Suppressor macrophage (primary cell): Measurements from ENCODE around the gene CXCR5.

Source experiments
- DNase-seq, 4 experiments: peaks; one replicate each; pipeline ENCODE4 v3.0.0-alpha.2; 2020 to 2022

CXCR5 gene

DNA sequence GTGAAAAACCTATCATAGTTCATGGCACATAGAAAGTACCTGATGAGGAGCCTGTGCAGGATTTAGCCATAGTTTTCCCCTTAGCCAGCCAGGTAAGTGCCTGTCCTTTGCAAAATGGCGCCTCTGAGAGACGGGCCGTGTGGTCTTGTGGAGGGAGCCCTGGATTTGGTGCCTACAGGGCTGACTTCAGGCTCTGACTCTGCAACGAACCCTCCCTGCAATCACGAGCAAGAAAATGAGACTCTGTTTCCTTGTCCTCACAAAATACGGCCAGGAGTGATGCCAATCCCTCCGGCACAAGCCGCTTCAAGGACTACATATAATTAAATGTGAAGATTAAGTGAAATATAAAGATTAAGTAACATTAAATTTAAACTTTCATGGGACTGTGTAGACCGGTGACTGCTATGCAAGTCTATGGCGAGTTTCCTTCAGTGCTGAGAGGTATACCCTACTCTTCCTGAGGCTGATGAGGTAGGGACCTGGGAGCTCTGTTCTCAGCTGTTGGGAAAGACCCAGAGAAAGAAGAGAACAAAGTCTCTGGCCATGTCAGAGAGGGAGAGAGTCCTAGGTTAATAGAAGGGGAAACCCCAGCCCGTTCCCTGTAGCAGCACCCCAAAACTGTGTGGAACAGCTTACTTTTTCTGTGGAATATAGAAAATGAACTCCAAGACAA lies 6.1 kb upstream of the CXCR5 start:
- DNase-seq, result peak in 1 of 4 experiments; percentile 1

DNA sequence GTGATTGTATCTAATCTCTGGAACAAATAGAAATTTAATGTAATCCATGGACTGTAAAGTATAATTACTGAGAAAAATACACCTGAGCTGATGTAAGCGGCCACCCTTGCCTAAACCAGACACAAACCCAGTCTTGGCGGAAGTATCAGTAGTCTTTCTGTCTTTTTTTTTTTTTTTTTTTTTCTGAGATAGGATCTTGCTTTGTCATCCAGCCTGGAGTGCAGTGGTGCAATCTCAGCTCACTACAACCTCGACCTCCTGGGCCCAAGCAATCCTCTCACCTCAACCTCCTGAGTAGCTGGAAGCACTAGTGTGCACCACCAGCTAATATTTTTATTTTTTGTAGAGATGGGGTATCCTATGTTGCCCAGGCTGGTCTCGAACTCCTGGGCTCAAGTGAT lies 5.5 kb upstream of the CXCR5 start:
- peak in 2 of 4 experiments; percentile 21 to 28 for DNase-seq

DNA sequence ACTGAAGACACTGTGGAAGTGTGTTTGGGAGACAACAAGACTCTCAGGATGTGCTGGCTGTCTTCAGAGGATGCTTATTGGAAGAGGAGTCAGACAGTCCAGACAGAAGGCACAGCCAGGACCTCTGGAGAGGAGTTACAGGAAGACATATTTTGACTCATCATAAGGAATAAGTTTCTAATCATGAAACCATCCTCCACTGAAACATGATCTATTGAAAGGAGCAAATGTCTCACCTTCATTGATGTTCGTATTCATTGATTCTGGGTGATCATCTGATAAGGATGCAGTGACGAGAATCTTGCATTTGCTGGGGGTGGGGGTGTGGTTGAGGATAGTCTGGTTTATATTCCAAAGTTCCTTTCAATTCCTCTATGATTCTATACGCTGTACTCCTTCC lies 2.5 kb upstream of the CXCR5 start:
- no peak for DNase-seq

DNA sequence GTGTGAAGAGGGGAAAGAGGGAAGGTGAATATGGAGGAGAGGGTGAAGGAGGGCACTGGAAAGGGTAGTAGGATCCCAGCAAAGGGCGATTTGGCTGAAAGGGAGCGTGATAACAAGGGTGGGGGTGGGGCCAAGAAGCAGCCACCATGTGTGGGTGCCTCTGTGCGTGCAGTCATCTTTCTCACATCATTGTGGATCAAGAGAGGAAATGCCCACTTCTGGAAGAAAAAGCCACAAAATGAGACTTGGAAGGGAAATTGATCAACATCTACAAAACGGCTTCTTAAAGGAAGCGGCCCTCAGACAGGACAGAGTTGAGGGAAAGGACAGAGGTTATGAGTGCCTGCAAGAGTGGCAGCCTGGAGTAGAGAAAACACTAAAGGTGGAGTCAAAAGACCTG lies 1.2 kb upstream of the CXCR5 start:
- DNase-seq, result peak; percentile 78 to 94 (median 84)

DNA sequence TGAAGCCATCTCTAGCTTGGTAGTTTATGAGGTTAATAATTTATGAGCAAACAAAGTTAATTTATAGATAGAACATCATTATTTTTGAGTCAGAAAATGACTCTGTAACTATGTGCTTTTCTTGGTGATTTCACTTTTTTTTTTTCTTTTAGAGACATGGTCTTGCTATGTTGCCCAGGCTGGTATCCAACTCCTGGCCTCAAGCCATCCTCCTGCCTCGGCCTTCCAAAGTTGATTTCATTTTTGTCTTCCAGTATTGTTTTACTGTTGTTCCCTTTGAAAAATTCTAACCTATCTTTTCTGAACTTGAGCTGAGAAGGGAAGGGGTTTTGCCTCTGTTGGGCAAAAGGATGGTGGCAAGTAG lies 706 bp upstream of the CXCR5 start:
- no peak for DNase-seq

DNA sequence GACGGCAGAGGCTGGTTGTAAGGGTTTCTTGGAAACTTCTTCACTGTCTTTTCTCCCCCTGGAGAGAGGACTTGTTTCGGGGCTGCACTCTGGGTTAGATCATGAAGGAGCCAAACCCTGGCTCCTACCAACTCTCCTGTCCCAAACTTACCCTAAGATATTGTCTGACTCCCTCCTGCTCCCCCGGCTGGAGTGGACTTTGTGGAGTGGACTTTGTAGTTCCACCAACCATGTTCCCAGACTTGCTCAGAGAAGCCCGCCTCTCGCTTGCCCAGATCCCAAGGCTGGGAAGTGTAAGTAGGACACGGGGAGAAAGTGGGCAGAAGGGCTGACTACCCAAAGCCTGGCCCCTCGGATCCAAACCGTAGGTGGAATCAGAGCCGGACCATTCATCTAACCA lies 1.2 kb downstream of the CXCR5 start:
- DNase-seq, result no peak

DNA sequence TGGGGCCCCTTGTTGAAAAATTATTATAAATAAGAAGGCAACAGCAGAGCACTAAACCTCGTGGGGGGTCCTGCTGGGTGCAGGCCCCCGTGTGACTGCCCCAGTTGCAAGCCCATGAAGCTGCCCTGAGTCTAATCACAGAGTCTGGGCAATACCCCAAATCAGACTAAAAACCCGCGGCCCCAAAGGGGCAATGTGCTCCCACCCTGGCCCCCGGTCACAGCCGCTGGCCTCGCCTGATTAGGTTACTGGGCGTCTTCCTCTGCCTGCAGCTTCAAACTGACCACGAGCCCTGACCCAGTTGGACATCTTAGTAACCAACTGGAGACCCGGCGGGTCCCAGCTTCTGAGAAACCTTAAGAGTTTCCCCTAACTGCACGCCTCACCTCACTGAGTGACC lies 1.6 kb downstream of the CXCR5 start:
- DNase-seq, result no peak

DNA sequence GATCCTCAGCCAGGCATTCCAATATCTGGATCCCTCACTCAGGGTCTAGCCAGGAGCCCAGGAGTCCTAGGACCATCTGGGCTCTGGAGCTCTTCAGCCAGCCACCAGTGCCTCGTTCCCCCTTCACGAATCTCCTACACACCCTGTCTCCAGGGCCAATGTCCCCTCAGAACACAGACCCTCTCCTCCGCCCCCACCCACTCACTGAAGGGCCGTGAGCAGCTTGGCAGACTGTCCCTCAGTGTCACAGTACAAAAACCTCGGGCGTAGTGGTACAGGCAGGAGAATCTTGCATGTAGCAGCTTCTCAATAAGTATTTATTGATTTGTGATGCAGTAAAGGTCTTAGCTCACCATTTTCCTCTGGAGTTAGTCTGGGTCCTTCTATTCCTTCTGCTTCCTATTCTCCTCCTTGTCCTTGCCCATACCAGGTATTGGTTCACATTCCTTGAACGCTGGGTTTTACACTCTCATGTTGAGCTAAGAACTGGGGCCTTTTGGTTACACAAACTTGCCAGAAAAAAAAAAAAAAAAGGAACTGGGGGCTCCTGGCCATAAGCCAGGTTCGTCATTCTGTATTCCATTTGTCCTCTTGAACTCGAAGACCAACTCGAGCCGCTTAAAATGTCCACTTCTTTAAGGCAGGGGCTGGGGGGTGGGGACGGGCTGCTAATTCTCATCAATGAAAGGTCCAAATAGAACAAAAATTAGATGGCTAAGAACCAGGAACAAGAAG lies 2.3 kb downstream of the CXCR5 start:
- peak; percentile 57 to 76 (median 64) for DNase-seq

DNA sequence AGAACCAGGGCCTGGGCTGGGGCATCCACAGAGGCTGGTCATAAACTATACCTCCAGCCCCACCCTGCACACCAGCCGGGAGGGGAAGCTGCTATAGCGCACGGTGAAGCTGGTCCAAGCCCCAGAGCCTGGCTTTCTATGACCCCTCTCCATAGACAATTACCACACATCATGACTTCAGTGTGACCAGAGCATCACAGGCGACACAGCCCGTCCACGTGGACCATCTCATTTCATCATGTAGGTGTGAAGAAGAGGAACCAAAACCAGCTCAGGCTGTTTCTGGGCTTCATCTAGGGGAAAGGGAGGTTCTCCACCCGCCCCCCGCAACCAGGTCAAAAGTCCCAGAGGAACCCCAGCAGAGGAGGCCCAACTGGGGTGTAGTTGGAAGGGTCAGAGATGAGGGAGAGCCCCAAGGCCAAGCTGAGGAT lies 3.0 kb downstream of the CXCR5 start:
- peak; percentile 81 to 92 (median 84) for DNase-seq

DNA sequence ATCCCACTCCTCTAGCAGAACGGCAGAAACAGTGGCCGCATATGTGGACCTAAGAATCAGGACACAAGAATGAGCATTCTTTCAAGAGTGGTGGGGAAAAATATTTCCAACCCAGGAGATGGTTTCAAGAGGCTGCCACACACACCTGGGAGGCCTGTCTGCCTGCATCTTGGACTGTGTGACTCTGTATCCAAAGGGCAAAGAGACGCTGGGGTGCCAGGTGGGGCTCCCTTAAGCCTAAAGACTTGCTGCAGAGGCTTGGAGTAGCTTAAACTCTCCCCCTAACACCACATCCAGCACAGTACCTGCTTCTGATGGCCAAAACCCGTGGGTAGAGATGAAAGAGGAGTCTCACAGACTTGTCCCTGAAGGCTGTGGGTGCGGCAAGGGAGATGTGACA lies 3.5 kb downstream of the CXCR5 start:
- no peak for DNase-seq

DNA sequence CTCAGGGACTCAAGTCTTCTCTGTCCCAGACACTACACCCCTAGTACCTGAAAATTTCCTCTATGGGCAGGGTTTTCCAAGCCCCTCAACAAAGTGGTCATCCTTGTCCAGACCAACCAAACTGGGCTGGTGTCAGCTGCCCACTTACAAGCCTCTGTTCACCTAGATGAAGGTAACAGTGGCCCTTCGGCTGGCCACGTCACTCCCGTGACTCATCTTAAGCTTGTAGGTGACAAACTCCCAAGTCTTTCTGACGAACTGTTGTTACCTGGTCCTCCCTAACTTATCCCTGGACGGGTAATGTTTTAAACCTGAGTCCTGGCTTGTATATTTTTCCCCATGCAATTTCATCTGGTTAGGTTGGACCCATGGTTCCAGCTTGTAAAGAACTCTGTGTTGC lies 4.7 kb downstream of the CXCR5 start:
- no peak for DNase-seq

DNA sequence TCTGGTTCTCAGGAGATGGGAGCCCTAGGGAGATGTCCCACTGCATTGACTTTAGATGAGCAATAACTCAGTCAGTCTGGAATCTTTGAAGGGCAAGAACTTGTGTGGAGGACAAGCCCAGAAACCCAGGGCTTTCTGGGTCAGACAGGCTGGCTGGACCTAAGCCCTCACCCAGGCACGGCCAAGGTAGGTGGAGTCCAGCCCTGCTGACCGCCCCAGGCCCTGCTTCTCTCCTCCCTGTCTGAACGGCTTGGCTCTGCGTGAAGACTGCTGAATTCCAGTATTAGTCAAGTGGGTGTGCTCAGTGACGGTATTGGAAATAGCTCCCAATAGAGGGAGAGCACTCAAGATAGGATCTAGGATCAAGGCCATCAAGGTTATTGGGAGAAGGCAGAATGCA lies 6.1 kb downstream of the CXCR5 start:
- DNase-seq, result no peak

DNA sequence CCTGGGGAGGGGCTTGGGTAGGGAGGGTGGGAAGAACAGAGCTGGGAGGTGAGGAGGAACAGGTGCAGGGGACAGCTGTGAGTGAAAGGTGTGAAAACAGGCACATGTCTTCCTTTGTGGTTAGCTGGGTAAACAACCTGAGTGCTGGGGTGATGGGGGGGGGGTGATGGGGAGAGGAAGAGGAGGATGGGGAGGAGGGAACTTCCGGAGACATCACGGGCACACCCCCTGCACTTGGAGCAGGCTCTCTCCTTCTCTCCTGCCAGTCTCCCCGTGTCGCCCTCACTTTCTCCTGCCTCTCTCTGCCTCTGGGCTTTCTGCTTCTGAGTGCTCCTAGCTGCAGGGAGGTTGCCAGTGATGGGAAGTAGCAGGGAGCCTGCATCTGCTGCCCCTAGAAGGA lies 8.8 kb downstream of the CXCR5 start:
- no peak for DNase-seq

DNA sequence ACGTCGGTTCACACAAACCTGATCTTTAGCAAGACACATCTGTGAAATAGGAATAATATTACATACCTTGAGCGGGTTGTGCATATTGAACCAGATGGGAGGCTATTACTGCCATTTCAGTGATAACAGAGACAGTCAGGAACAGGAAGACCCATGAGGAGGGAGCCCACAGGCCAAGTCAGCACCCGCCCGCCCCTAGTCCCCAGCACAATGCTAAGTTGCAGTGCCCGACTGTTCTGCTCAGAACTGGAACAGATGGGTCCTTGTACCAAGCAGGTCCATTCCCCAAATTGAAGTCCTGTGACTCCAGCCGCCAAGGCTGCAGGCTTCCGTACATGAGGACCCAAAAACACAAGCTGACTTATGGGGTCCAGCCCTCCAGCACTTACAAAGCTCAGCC lies 9.3 kb downstream of the CXCR5 start:
- DNase-seq, result no peak

DNA sequence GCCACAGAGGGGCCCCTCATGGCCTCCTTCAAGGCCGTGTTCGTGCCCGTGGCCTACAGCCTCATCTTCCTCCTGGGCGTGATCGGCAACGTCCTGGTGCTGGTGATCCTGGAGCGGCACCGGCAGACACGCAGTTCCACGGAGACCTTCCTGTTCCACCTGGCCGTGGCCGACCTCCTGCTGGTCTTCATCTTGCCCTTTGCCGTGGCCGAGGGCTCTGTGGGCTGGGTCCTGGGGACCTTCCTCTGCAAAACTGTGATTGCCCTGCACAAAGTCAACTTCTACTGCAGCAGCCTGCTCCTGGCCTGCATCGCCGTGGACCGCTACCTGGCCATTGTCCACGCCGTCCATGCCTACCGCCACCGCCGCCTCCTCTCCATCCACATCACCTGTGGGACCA lies 10.0 kb downstream of the CXCR5 start:
- no peak for DNase-seq

DNA sequence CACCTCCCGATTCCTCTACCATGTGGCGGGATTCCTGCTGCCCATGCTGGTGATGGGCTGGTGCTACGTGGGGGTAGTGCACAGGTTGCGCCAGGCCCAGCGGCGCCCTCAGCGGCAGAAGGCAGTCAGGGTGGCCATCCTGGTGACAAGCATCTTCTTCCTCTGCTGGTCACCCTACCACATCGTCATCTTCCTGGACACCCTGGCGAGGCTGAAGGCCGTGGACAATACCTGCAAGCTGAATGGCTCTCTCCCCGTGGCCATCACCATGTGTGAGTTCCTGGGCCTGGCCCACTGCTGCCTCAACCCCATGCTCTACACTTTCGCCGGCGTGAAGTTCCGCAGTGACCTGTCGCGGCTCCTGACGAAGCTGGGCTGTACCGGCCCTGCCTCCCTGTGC lies 10.5 kb downstream of the CXCR5 start:
- DNase-seq, result no peak

DNA sequence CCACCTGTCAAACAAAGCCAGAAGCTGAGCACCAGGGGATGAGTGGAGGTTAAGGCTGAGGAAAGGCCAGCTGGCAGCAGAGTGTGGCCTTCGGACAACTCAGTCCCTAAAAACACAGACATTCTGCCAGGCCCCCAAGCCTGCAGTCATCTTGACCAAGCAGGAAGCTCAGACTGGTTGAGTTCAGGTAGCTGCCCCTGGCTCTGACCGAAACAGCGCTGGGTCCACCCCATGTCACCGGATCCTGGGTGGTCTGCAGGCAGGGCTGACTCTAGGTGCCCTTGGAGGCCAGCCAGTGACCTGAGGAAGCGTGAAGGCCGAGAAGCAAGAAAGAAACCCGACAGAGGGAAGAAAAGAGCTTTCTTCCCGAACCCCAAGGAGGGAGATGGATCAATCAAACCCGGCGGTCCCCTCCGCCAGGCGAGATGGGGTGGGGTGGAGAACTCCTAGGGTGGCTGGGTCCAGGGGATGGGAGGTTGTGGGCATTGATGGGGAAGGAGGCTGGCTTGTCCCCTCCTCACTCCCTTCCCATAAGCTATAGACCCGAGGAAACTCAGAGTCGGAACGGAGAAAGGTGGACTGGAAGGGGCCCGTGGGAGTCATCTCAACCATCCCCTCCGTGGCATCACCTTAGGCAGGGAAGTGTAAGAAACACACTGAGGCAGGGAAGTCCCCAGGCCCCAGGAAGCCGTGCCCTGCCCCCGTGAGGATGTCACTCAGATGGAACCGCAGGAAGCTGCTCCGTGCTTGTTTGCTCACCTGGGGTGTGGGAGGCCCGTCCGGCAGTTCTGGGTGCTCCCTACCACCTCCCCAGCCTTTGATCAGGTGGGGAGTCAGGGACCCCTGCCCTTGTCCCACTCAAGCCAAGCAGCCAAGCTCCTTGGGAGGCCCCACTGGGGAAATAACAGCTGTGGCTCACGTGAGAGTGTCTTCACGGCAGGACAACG lies 11.7 kb downstream of the CXCR5 start:
- DNase-seq, result no peak

DNA sequence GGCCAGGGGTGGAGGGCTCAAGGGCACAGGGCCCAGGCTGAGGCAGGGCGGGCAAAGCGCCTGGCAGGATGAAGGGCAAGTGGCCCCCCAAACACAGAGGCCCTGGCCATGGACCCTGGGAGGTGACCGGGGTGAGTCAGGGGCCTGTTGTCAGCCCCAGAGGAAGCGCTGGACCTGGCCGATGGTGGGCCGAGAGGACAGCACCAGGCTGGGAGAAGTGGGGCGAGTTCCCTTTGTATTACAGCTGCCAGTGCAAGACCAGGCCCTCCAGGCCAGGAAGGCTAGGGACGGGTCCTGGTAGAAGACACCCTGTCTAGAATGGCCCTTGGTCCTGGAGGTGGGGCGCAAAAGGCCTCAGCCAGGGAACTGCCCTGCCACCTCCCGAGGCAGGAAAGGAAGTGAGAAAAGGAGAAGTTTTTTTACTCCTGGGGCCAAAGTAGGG lies 12.8 kb downstream of the CXCR5 start:
- DNase-seq, result peak in 3 of 4 experiments; percentile 51 to 71 (median 54)

DNA sequence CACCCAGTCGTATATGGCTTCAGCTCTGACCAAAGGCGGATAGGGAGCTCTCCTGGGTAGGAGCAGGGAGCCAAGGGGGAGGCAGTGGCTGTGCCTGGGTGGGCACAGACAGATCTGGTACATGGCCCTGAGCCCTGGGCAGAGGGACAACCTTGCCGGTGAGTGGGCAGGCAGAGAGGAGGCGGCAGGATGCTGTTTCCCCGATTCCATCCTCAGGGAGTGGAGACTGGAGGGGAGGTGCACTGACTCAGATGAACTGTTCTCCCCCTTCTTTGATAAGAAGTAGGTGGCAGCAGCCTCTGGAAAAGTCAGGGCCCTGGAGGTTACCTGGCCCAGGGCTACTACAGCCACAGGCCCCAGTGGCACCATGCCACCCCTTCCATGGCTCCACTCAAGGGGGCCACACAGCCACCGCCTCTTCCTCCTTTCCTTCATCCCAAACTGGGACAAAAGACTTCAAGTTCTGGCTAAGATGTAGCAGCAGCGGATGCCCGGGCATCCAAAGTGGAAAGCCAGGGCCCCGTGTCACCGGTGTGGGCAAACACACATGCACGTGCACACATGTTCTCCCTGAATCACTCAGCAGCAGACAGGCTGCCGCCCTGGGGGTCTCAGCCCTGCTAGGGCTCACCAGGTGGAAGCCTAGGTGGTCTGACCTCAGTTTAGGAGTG lies 13.4 kb downstream of the CXCR5 start:
- DNase-seq, result no peak

DNA sequence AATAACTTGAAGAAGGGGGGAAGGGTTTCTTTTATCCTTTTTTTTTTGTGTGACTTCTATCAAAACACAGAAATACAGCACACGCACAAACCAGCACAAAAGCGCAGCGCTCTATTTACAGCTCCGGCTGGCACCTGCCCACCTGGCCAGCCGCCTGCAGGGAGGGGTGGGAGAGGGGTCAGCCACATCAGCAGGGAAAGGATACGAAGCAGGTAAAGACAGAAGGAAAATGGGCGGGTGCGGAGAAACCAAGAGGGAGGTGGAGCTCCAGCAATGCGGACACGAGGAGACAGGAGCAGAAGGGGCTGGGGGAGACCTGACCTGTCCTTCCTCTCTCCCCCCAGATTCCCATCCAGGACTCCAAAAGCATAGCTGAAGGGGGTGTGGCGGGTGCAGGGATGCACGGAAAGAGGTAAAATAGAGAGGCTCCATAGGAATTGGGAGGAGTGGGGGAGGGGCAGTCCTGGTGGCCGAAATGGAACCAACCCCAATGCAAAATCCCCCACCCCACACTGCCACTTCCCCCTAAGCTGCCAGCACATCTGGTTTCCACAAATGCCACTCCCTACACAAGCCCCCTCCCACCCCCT lies 14.1 kb downstream of the CXCR5 start:
- no peak for DNase-seq

DNA sequence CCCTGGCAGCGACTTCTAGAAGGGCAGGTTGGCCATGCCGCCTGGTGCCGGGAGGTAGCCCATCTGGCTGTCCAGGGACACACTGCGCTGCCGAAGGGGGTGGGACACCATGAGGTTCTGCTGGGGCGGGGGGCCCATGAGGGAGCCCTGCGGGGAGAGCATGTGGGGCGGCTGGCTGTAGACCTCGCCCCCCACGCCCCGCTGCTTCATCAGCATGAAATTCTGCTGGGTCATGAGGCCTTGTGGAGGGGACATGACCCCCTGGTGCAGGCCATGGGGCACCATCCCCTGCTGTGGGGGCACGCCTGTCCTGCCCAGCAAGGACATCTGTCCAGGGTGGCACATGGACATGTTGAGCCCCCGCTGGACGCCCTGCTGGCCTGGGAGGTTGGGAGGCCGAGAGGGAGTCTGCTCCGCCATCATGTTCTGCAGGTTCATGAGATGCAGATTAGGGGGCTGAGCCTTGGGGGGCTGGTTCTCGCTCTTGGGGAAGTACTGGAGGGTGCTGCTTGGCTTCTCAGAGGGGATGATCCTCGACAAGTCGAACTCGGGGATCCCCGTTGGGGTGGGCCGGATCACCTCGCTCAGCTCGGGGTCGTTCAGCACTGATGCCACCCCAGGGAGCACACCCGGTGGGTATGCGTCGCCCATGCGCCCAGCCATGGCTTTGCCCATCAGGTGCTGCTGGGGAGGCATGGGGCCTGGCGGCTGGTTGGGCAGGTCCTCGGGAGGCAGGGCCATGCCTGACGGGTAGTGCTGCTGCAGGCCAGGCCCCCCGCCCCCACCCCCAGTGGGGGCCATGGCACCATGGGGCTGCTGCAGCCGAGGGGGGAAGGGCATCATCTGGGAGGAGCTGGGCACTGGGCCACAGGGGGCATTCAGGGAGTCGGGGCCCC lies 15.0 kb downstream of the CXCR5 start:
- no peak for DNase-seq
